GM21737 (cell line): ENCODE data around the gene GEMIN4.

Source experiments
- ATAC-seq: cut with Tn5 transposase; IDR thresholded peaks from one replicate; pipeline ENCODE4 v1.9.1; 2021; ENCODE audit warnings: mild to moderate bottlenecking, moderate library complexity; ENCODE audit not compliant: unreplicated experiment

The GEMIN4 gene

GRCh38 chr17:744937-745336 lies 7.1 kb downstream of the GEMIN4 start:
- no peak for ATAC-seq

GRCh38 chr17:743139-743538 lies 8.9 kb downstream of the GEMIN4 start:
- ATAC-seq = no peak

- ATAC-seq = no peak
Measured at GRCh38 chr17:742147-742793, 9.8 kb downstream of the GEMIN4 start.

- peak; percentile 60 for ATAC-seq
Measured at GRCh38 chr17:740240-741017, 11.6 kb downstream of the GEMIN4 start.

- ATAC-seq = no peak
Measured at GRCh38 chr17:737561-738113, 14.4 kb downstream of the GEMIN4 start.

- no peak for ATAC-seq
Measured at GRCh38 chr17:733743-734142, 18.3 kb downstream of the GEMIN4 start.

GRCh38 chr17:732902-733720 lies 19.0 kb downstream of the GEMIN4 start:
- ATAC-seq = no peak

GRCh38 chr17:732067-732901 lies 19.8 kb downstream of the GEMIN4 start, which contains the start of gene TLCD3A:
Gene TLCD3A, plus strand, starts transcription at chr17:732596. Its CDS starts 52 bp downstream, at chr17:732648.
- no peak for ATAC-seq

GRCh38 chr17:731644-732066 lies 20.4 kb downstream of the GEMIN4 start:
- ATAC-seq = no peak

GRCh38 chr17:728911-729310 lies 23.2 kb downstream of the GEMIN4 start:
- no peak for ATAC-seq

- ATAC-seq = no peak
Measured at GRCh38 chr17:726271-726919, 25.7 kb downstream of the GEMIN4 start.

GRCh38 chr17:725746-726145 lies 26.3 kb downstream of the GEMIN4 start:
- ATAC-seq = no peak

GRCh38 chr17:725084-725483 lies 27.0 kb downstream of the GEMIN4 start:
- no peak for ATAC-seq

GRCh38 chr17:721540-721937 lies 30.5 kb downstream of the GEMIN4 start:
- ATAC-seq = no peak

- ATAC-seq = no peak
Measured at GRCh38 chr17:720706-721539, 31.1 kb downstream of the GEMIN4 start.

GRCh38 chr17:718075-718474 lies 34.0 kb downstream of the GEMIN4 start:
- ATAC-seq = no peak

- no peak for ATAC-seq
Measured at GRCh38 chr17:708132-708531, 43.9 kb downstream of the GEMIN4 start.

GRCh38 chr17:705863-706262 lies 46.2 kb downstream of the GEMIN4 start:
- no peak for ATAC-seq

- ATAC-seq = no peak
Measured at GRCh38 chr17:705011-705410, 47.1 kb downstream of the GEMIN4 start.
